Measurements from ENCODE around the gene CDKN1A.
"Not testable (repeated sequence)": the region's sequence is repeated elsewhere in the genome, so short reads cannot be mapped to it uniquely, and the experiment has no call there.

The CDKN1A gene

GRCh38 chr6:36722879-36723278 is 44.4 kb downstream of the CDKN1A start:
- DNase-seq, result no peak

- not testable (repeated sequence) for DNase-seq
Measured at GRCh38 chr6:36723992-36724391, 45.5 kb downstream of the CDKN1A start.

- DNase-seq, result no peak
Measured at GRCh38 chr6:36724514-36725390, 46.2 kb downstream of the CDKN1A start.

- no peak for DNase-seq
Measured at GRCh38 chr6:36725581-36725980, 47.1 kb downstream of the CDKN1A start.

GRCh38 chr6:36727505-36728021 is 49.0 kb downstream of the CDKN1A start:
- DNase-seq, result no peak

GRCh38 chr6:36728289-36729160 is 50.0 kb downstream of the CDKN1A start:
- DNase-seq, result no peak

GRCh38 chr6:36729161-36729524 is 50.6 kb downstream of the CDKN1A start:
- no peak for DNase-seq

GRCh38 chr6:36730424-36731380 is 52.2 kb downstream of the CDKN1A start:
- DNase-seq, result no peak

GRCh38 chr6:36731622-36732310 is 53.3 kb downstream of the CDKN1A start:
- DNase-seq, result no peak

GRCh38 chr6:36733300-36733699 is 54.8 kb downstream of the CDKN1A start:
- DNase-seq, result no peak

GRCh38 chr6:36734486-36735060 is 56.1 kb downstream of the CDKN1A start:
- no peak for DNase-seq

GRCh38 chr6:36735110-36736071 is 56.9 kb downstream of the CDKN1A start:
- DNase-seq, result no peak
